Measurements from ENCODE around the gene PDE1A.

Gene PDE1A

DNA sequence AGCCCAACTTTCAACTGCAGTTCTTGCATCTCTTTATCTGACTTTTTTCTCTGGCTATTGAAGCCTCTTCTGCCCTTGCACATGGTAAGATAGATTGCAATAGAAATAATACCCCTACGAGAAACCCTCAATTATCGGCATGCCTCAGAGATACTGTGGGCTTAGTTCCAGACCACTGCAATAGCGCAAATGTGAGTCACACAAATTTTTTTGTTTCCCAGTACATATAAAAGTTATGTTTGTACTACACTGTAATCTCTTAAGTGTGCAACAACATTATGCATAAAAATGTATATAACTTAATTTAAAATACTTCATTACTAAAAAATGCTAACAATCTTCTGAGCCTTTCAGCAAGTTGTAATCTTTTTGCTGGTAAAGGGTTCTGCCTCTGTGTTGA is 124.7 kb downstream of the PDE1A start:
- Histone ChIP-seq H3K9me3 (ENCODE audit: severe bottlenecking) (no peaks in the 10 kb centered on the region), H3K4me1 (ENCODE audit: insufficient read depth, poor library complexity, severe bottlenecking) (no peaks in the 10 kb centered on the region), H3K36me3 (ENCODE audit: low read depth) (no peaks in the 10 kb centered on the region), H3K4me3 (ENCODE audit: severe bottlenecking) (no peak overlapping the region), H3K27ac (ENCODE audit: poor library complexity, severe bottlenecking) (no peak overlapping the region), H3K27me3 (ENCODE audit: insufficient read depth, poor library complexity, severe bottlenecking) (no peaks in the 10 kb centered on the region)
- TF ChIP-seq, protein P1, sequence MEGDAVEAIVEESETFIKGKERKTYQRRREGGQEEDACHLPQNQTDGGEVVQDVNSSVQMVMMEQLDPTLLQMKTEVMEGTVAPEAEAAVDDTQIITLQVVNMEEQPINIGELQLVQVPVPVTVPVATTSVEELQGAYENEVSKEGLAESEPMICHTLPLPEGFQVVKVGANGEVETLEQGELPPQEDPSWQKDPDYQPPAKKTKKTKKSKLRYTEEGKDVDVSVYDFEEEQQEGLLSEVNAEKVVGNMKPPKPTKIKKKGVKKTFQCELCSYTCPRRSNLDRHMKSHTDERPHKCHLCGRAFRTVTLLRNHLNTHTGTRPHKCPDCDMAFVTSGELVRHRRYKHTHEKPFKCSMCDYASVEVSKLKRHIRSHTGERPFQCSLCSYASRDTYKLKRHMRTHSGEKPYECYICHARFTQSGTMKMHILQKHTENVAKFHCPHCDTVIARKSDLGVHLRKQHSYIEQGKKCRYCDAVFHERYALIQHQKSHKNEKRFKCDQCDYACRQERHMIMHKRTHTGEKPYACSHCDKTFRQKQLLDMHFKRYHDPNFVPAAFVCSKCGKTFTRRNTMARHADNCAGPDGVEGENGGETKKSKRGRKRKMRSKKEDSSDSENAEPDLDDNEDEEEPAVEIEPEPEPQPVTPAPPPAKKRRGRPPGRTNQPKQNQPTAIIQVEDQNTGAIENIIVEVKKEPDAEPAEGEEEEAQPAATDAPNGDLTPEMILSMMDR (IDR thresholded peaks at IDR 0.05; ENCODE audit: poor library complexity, severe bottlenecking), result no peak
- ATAC-seq (ENCODE audit: low read depth), result no peak
- DNase-seq (ENCODE audit: low spot score), result no peak

DNA sequence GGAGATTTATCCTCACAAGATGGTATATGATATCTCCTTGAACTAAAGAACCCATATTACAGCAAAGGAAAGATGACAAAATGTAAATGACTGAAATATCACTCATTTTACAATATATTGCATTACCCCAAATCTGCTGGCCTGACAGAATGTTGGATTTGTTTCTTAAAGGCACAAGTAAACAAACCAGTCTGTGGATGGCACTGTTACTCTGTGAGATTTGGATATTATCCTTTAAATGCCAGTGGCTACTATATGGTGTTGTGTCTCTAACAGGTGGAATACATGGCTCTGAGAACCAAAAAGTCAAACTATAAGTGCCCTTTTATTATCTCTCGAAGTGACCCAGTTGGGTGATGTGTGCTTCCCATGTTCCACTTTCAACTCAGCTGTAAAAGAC is 125.7 kb downstream of the PDE1A start:
- H3K4me3 ChIP-seq (ENCODE audit: severe bottlenecking), result no peak overlapping the region
- ATAC-seq (ENCODE audit: low read depth) (no peak), DNase-seq (ENCODE audit: low spot score) (no peak)
- TF ChIP-seq, protein P1 (IDR thresholded peaks at IDR 0.05; ENCODE audit: poor library complexity, severe bottlenecking), result no peak
- no peaks in the 10 kb centered on the region for H3K36me3 ChIP-seq (ENCODE audit: low read depth)
- no peaks in the 10 kb centered on the region for H3K27me3 ChIP-seq (ENCODE audit: insufficient read depth, poor library complexity, severe bottlenecking)
- no peaks in the 10 kb centered on the region for H3K4me1 ChIP-seq (ENCODE audit: insufficient read depth, poor library complexity, severe bottlenecking)
- H3K27ac ChIP-seq (ENCODE audit: poor library complexity, severe bottlenecking), result no peak overlapping the region
- H3K9me3 ChIP-seq (ENCODE audit: severe bottlenecking), result no peaks in the 10 kb centered on the region

DNA sequence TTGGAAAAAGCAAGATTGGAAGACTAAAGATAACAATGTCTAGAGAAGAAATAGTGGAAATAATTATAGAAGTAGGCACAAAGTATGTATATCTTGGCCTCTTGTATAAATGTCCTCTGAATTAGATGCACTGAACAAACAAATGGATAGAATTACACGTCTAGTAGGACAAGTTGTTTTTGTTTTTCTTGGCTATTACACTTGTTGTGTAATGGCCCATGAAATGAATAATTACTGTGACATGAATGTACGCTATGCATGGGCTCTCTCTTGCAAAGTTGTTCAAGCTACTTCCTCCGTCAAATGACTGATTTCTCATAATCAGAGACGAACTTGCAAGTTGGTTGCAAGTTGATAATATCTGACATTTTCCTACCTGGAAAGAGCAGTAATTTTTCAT is 126.2 kb downstream of the PDE1A start:
- no peaks in the 10 kb centered on the region for H3K36me3 ChIP-seq (ENCODE audit: low read depth)
- no peaks in the 10 kb centered on the region for H3K4me1 ChIP-seq (ENCODE audit: insufficient read depth, poor library complexity, severe bottlenecking)
- no peaks in the 10 kb centered on the region for H3K27me3 ChIP-seq (ENCODE audit: insufficient read depth, poor library complexity, severe bottlenecking)
- no peak overlapping the region for H3K4me3 ChIP-seq (ENCODE audit: severe bottlenecking)
- DNase-seq (ENCODE audit: low spot score) (no peak), ATAC-seq (ENCODE audit: low read depth) (no peak)
- H3K27ac ChIP-seq (ENCODE audit: poor library complexity, severe bottlenecking), result no peak overlapping the region
- no peaks in the 10 kb centered on the region for H3K9me3 ChIP-seq (ENCODE audit: severe bottlenecking)
- TF ChIP-seq, protein P1 (IDR thresholded peaks at IDR 0.05; ENCODE audit: poor library complexity, severe bottlenecking), result no peak

DNA sequence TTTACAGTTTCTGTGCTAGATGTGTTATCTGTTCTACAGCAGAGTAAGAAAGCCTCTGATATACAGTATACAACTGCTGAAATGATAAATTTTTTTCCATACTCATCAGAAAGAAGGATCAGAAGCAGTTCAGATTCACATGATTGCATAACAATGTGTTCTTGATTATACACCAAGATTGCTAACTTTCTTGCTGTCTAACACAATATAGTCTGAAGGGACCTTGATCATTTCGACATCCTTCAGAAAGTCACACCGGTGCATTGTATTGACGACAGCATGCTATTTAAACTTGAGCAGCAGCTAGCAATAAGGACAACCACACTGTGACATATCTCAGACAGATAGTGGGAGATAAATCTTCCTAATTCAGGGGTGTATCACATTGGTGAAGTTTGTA is 127.2 kb downstream of the PDE1A start:
- no peaks in the 10 kb centered on the region for H3K9me3 ChIP-seq (ENCODE audit: severe bottlenecking)
- DNase-seq (ENCODE audit: low spot score), result no peak
- no peaks in the 10 kb centered on the region for H3K4me1 ChIP-seq (ENCODE audit: insufficient read depth, poor library complexity, severe bottlenecking)
- H3K4me3 ChIP-seq (ENCODE audit: severe bottlenecking), result no peak overlapping the region
- no peak for ATAC-seq (ENCODE audit: low read depth)
- H3K27me3 ChIP-seq (ENCODE audit: insufficient read depth, poor library complexity, severe bottlenecking), result no peaks in the 10 kb centered on the region
- TF ChIP-seq, protein P1 (IDR thresholded peaks at IDR 0.05; ENCODE audit: poor library complexity, severe bottlenecking), result no peak
- no peaks in the 10 kb centered on the region for H3K36me3 ChIP-seq (ENCODE audit: low read depth)
- no peak overlapping the region for H3K27ac ChIP-seq (ENCODE audit: poor library complexity, severe bottlenecking)

DNA sequence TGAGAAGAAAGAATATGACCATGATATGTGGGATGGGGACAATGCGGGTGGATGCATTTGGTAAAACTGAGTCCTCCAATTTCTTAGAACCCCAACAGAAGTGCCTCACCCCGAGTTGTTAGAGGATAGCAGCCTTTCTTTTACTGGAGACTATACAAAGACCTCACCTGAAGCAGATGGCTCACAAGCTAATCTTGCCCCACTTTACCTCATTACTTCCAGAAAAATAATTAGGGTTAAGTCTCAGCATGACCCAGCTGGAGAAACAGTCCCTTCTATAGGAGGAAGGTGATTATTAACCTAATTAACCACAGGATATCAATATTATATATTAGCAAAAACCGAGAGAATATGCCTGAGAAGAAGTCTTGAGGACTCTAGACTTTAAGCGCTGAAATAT is 128.4 kb downstream of the PDE1A start:
- H3K4me3 ChIP-seq (ENCODE audit: severe bottlenecking), result no peak overlapping the region
- no peaks in the 10 kb centered on the region for H3K36me3 ChIP-seq (ENCODE audit: low read depth)
- TF ChIP-seq, protein P1 (IDR thresholded peaks at IDR 0.05; ENCODE audit: poor library complexity, severe bottlenecking), result no peak
- no peaks in the 10 kb centered on the region for H3K4me1 ChIP-seq (ENCODE audit: insufficient read depth, poor library complexity, severe bottlenecking)
- no peaks in the 10 kb centered on the region for H3K27me3 ChIP-seq (ENCODE audit: insufficient read depth, poor library complexity, severe bottlenecking)
- no peaks in the 10 kb centered on the region for H3K9me3 ChIP-seq (ENCODE audit: severe bottlenecking)
- ATAC-seq (ENCODE audit: low read depth) (no peak), DNase-seq (ENCODE audit: low spot score) (no peak)
- no peak overlapping the region for H3K27ac ChIP-seq (ENCODE audit: poor library complexity, severe bottlenecking)
